Heart left ventricle (tissue), 16 donors: ENCODE measurements around the gene SYTL4. TPM values are rescaled to one million over a fixed set of nuclear protein-coding genes. Genes with fewer than 3 reads are reported as not detected.
"Not testable (repeated sequence)": the region's sequence is repeated elsewhere in the genome, so short reads cannot be mapped to it uniquely, and the experiment has no call there.

ENCODE experiments used
- ATAC-seq, 4 donors: fragments of 200-7000 bp; cut with Tn5 transposase; one replicate each; pipeline ENCODE4 v1.9.1; 2020 to 2022; ENCODE audit warnings: moderate library complexity in 4 of 4, mild to moderate bottlenecking in 3 of 4, moderate number of reproducible peaks in 1 of 4
- DNase-seq, 5 donors: peaks; one replicate each; pipeline ENCODE4 v3.0.0-alpha.2; 2020
- H3K27ac ChIP-seq, 12 donors: fragments of 200-600 bp; sonication (generic) in 4 of 12; one replicate each; pipeline versions ENCODE4 v1.5.0 to v1.8.0; 2016 to 2022; ENCODE audit warnings: mild to moderate bottlenecking in 2 of 12
- H3K27me3 ChIP-seq, 9 donors: fragments of 200-600 bp; sonication (generic) in 2 of 9; one replicate each; pipeline versions ENCODE4 v1.5.1 to v1.8.0; 2016 to 2022; ENCODE audit warnings: mild to moderate bottlenecking in 3 of 9
- H3K36me3 ChIP-seq, 9 donors: fragments of 200-600 bp; sonication (generic) in 2 of 9; one replicate each; pipeline versions ENCODE4 v1.5.0 to v1.8.0; 2018 to 2022; ENCODE audit warnings: mild to moderate bottlenecking in 2 of 9
- H3K4me1 ChIP-seq, 12 donors: fragments of 200-600 bp; sonication (generic) in 4 of 12; one replicate each; pipeline versions ENCODE4 v1.5.0 to v1.8.0; 2016 to 2022; ENCODE audit warnings: mild to moderate bottlenecking in 3 of 12
- H3K4me3 ChIP-seq, 12 donors: fragments of 200-600 bp; sonication (generic) in 4 of 12; one replicate each; pipeline versions ENCODE4 v1.5.0 to v1.8.0; 2017 to 2022; ENCODE audit warnings: mild to moderate bottlenecking in 9 of 12, moderate library complexity in 4 of 12
- H3K9me3 ChIP-seq, 12 donors: fragments of 200-600 bp; sonication (generic) in 4 of 12; one replicate each; pipeline versions ENCODE4 v1.5.0 to v1.8.0; 2016 to 2022; ENCODE audit warnings: mild to moderate bottlenecking in 1 of 12
- CTCF ChIP-seq, 12 donors: fragments of 200-600 bp; sonication (generic) in 4 of 12; IDR thresholded peaks; one replicate each; pipeline versions ENCODE4 v1.5.0 to v1.8.0; 2018 to 2022; ENCODE audit warnings: antibody characterized with exemption in 12 of 12, mild to moderate bottlenecking in 5 of 12
- POLR2A ChIP-seq, 2 donors: fragments of 450-650 bp; IDR thresholded peaks; one replicate each; pipeline ENCODE4 v1.6.1; 2017; ENCODE audit warnings: antibody characterized with exemption in 2 of 2, mild to moderate bottlenecking in 2 of 2, moderate library complexity in 2 of 2
- WGBS, 4 donors: extraction: QIAGEN DNeasy Blood & Tissue Kit in 2 of 4; methylation state at CpG; one replicate each; pipeline versions ENCODE4 v1.1.5 to v1.1.7; 2013 to 2018; 5-methylcytosine and 5-hydroxymethylcytosine counted together
- intact Hi-C, 10 donors: fragments of 100-400 bp; cut with DNase I; formaldehyde crosslinking; loops; one replicate each; pipeline versions ENCODE4 v1.11.1 to v1.14.2; 2022
- polyA plus RNA-seq, 2 donors: library from polyadenylated mRNA; stranded (reverse); fragments of 200-250 nt; gene quantifications; one replicate each; pipeline ENCODE4 v1.2.3, GENCODE V29; 2013
- total RNA-seq, 9 donors: library from RNA; depleted of rRNA in 2 of 9; stranded (reverse); fragments of >200 nt in 2 of 9; fragmentation: NEBNext Ultra II Directional in 3 of 9; extraction: Animal tissue kit (Norgen Biotek cat#: 25700) in 3 of 9; gene quantifications; one replicate each; pipeline versions ENCODE4 v1.1.0 to v1.2.4, GENCODE V29; 2016 to 2023
- donor health status: ischemic (EF 13 %, LVEDD 7.1; RV severe dilation, severe dysfunction).
- donor health status: healthy with polysubstance abuse.
- donor health status: DM: no; HTN: yes; CAD: no.
- donor health status: DM: no; HTN: no; CAD: no.
- donor health status: ischemic (EF 25% LVEDD 6.9; RV normal size, moderate dysfunction).
- donor health status: ischemic (EF 25% LVEDD 5.7; RV mildly dilated, moderate dysfunction).
- donor health status: healthy.
- donor health status: DM: yes; HTN: yes; CAD: no.
- donor health status: ischemic (EF 35%, LVEDD 5.7; RV mildly dilated, moderate dysfunction).
- donor health status: nonischemic (EF 11% LVEDD 7.7; RV severe dilation, severe dysfunction).
- donor health status: DM: yes; HTN: yes; CAD: no.
- donor health status: PGD.
- donor health status: ischemic (EF 29% LVEDD 5.4; RV normal size, mild dysfunction).
- donor health status: nonischemic (EF 23%, LVEDD 6.1; RV moderate dilation, normal function).

SYTL4 gene
- total and polyA plus RNA-seq, 11 donors, result 1.2 to 5.4 (median 2.0) TPM

GRCh38 chrX:100745205-100745604 is 13.3 kb upstream of the SYTL4 start:
- H3K27me3 ChIP-seq, result peaks cover 0 to 18% (median 0%) of the 10 kb centered on the region in 9 donors
- DNase-seq (no peak), ATAC-seq (no peak)
- WGBS, 4 donors, result 49 to 85% (median 66%) methylated on average over 1 of the region's 1 CpG
- H3K4me1 ChIP-seq, result no peaks in the 10 kb centered on the region
- intact Hi-C loops, result no loop called here
- no peak overlapping the region for H3K4me3 ChIP-seq
- H3K36me3 ChIP-seq, result no peaks in the 10 kb centered on the region
- no peak for TF ChIP-seq CTCF (IDR thresholded peaks at IDR 0.05)
- peak overlapping the region in 1 of 12 donors; percentile 69 for H3K27ac ChIP-seq
- no peaks in the 10 kb centered on the region for H3K9me3 ChIP-seq

GRCh38 chrX:100743009-100743607 is 11.2 kb upstream of the SYTL4 start:
- Histone ChIP-seq H3K36me3 (no peaks in the 10 kb centered on the region), H3K4me3 (no peak overlapping the region), H3K9me3 (no peaks in the 10 kb centered on the region), H3K27ac (no peak overlapping the region), H3K27me3 (peaks cover 0 to 23% (median 0%) of the 10 kb centered on the region in 9 donors), H3K4me1 (no peaks in the 10 kb centered on the region)
- ATAC-seq, result no peak
- intact Hi-C loops, result no loop called here
- 49 to 58% (median 53%) methylated on average over 2 of the region's 2 CpGs for WGBS, 4 donors
- DNase-seq, result no peak
- TF ChIP-seq POLR2A (IDR thresholded peaks at IDR 0.05) (no peak), CTCF (IDR thresholded peaks at IDR 0.05) (no peak)

- H3K9me3 ChIP-seq, H3K27me3 ChIP-seq, DNase-seq, intact Hi-C loops, ATAC-seq, H3K4me3 ChIP-seq, H3K36me3 ChIP-seq, H3K27ac ChIP-seq, H3K4me1 ChIP-seq: not testable (repeated sequence)
- WGBS, 4 donors, result 93 to 98% (median 95%) methylated on average over 9 to 22 of the region's 30 CpGs; no CpG with 5 or more reads in 1 of the 4 donors
These were observed 7.9 kb downstream of the SYTL4 start for GRCh38 chrX:100724006-100724405.

GRCh38 chrX:100721328-100721727 is 10.6 kb downstream of the SYTL4 start:
- Histone ChIP-seq H3K27me3 (peaks cover 0 to 5% (median 0%) of the 10 kb centered on the region in 9 donors), H3K4me1 (no peaks in the 10 kb centered on the region), H3K36me3 (no peaks in the 10 kb centered on the region), H3K9me3 (no peaks in the 10 kb centered on the region), H3K4me3 (no peak overlapping the region), H3K27ac (no peak overlapping the region)
- ATAC-seq (no peak), DNase-seq (no peak)
- TF ChIP-seq POLR2A (IDR thresholded peaks at IDR 0.05) (no peak), CTCF (IDR thresholded peaks at IDR 0.05) (no peak)
- intact Hi-C loops, result no loop called here

GRCh38 chrX:100720301-100720700 is 11.6 kb downstream of the SYTL4 start:
- Histone ChIP-seq H3K4me1 (no peaks in the 10 kb centered on the region), H3K9me3 (no peaks in the 10 kb centered on the region), H3K36me3 (no peaks in the 10 kb centered on the region), H3K4me3 (no peak overlapping the region), H3K27ac (no peak overlapping the region), H3K27me3 (no peaks in the 10 kb centered on the region)
- DNase-seq (no peak), ATAC-seq (no peak)
- WGBS, 4 donors, result 63 to 69% (median 65%) methylated on average over 2 of the region's 2 CpGs
- intact Hi-C loops, result no loop called here
- TF ChIP-seq CTCF (IDR thresholded peaks at IDR 0.05) (no peak), POLR2A (IDR thresholded peaks at IDR 0.05) (no peak)
